ENCODE data around the gene SLC9A9.

GRCh38 chr3:143830786-143831185, 17.5 kb downstream of the SLC9A9 start:
- TF ChIP-seq CTCF (IDR thresholded peaks at IDR 0.05; ENCODE audit: poor library complexity) (no peak), EZH2phosphoT487 (IDR thresholded peaks at IDR 0.05; ENCODE audit: low read depth, severe bottlenecking, unreplicated experiment) (no peak)
